T-helper 1 cell treated with Interleukin-12 subunit alpha and Interleukin-12 subunit beta and Interleukin-4 antibody, amounts not matched to agents 30 μg/mL and 1 μg/mL, for 36 hours (primary cell): ENCODE data around the gene LDLRAD4.

Experiments
- H3K27ac Mint-ChIP-seq: one replicate; pipeline ENCODE4 v1.8.0; 2021; ENCODE audit warnings: mild to moderate bottlenecking, mixed read lengths
- H3K27me3 Mint-ChIP-seq: one replicate; pipeline ENCODE4 v1.8.0; 2021; ENCODE audit warnings: low read depth, mixed read lengths
- H3K36me3 Mint-ChIP-seq: one replicate; pipeline ENCODE4 v1.8.0; 2021; ENCODE audit warnings: low read depth, mixed read lengths
- H3K4me1 Mint-ChIP-seq: one replicate; pipeline ENCODE4 v1.8.0; 2021; ENCODE audit warnings: low read depth, mixed read lengths
- H3K4me3 Mint-ChIP-seq: one replicate; pipeline ENCODE4 v1.8.0; 2021; ENCODE audit warnings: mild to moderate bottlenecking, moderate library complexity, mixed read lengths
- H3K9me3 Mint-ChIP-seq: one replicate; pipeline ENCODE4 v1.8.0; 2021; ENCODE audit warnings: mixed read lengths

Gene LDLRAD4

GRCh38 chr18:13399511-13399910 lies 181.0 kb downstream of the LDLRAD4 start:
- Mint-ChIP-seq H3K4me3 (no peak overlapping the region), H3K9me3 (no peaks in the 10 kb centered on the region), H3K27me3 (no peaks in the 10 kb centered on the region), H3K36me3 (no peaks in the 10 kb centered on the region), H3K27ac (no peak overlapping the region), H3K4me1 (no peaks in the 10 kb centered on the region)

- no peak overlapping the region for H3K27ac Mint-ChIP-seq
- H3K9me3 Mint-ChIP-seq: no peaks in the 10 kb centered on the region
- no peaks in the 10 kb centered on the region for H3K27me3 Mint-ChIP-seq
- no peaks in the 10 kb centered on the region for H3K4me1 Mint-ChIP-seq
- H3K36me3 Mint-ChIP-seq: no peaks in the 10 kb centered on the region
- no peak overlapping the region for H3K4me3 Mint-ChIP-seq
Measured at GRCh38 chr18:13400636-13401315, 182.2 kb downstream of the LDLRAD4 start.

- Mint-ChIP-seq H3K36me3 (no peaks in the 10 kb centered on the region), H3K9me3 (no peaks in the 10 kb centered on the region), H3K27ac (no peak overlapping the region), H3K4me3 (no peak overlapping the region), H3K4me1 (no peaks in the 10 kb centered on the region), H3K27me3 (no peaks in the 10 kb centered on the region)
Measured at GRCh38 chr18:13401404-13401803, 182.8 kb downstream of the LDLRAD4 start.

GRCh38 chr18:13401826-13402225 lies 183.3 kb downstream of the LDLRAD4 start:
- Mint-ChIP-seq H3K27ac (no peak overlapping the region), H3K27me3 (no peaks in the 10 kb centered on the region), H3K4me3 (no peak overlapping the region), H3K9me3 (no peaks in the 10 kb centered on the region), H3K36me3 (no peaks in the 10 kb centered on the region), H3K4me1 (no peaks in the 10 kb centered on the region)

- no peaks in the 10 kb centered on the region for H3K27me3 Mint-ChIP-seq
- no peak overlapping the region for H3K4me3 Mint-ChIP-seq
- H3K36me3 Mint-ChIP-seq: no peaks in the 10 kb centered on the region
- H3K4me1 Mint-ChIP-seq: no peaks in the 10 kb centered on the region
- H3K9me3 Mint-ChIP-seq: no peaks in the 10 kb centered on the region
- no peak overlapping the region for H3K27ac Mint-ChIP-seq
Measured at GRCh38 chr18:13403786-13404549, 185.4 kb downstream of the LDLRAD4 start.

GRCh38 chr18:13405305-13406038 lies 186.9 kb downstream of the LDLRAD4 start:
- Mint-ChIP-seq H3K27ac (no peak overlapping the region), H3K9me3 (no peaks in the 10 kb centered on the region), H3K27me3 (no peaks in the 10 kb centered on the region), H3K4me3 (no peak overlapping the region), H3K36me3 (no peaks in the 10 kb centered on the region), H3K4me1 (no peaks in the 10 kb centered on the region)

- Mint-ChIP-seq H3K4me1 (no peaks in the 10 kb centered on the region), H3K27me3 (no peaks in the 10 kb centered on the region), H3K27ac (no peak overlapping the region), H3K4me3 (no peak overlapping the region), H3K9me3 (peaks cover under 1% of the 10 kb centered on the region), H3K36me3 (peaks cover 3% of the 10 kb centered on the region)
Measured at GRCh38 chr18:13406049-13406615, 187.6 kb downstream of the LDLRAD4 start.

GRCh38 chr18:13406736-13407135 lies 188.2 kb downstream of the LDLRAD4 start:
- Mint-ChIP-seq H3K4me3 (no peak overlapping the region), H3K27me3 (no peaks in the 10 kb centered on the region), H3K36me3 (peaks cover 5% of the 10 kb centered on the region), H3K9me3 (peaks cover 6% of the 10 kb centered on the region), H3K4me1 (no peaks in the 10 kb centered on the region), H3K27ac (no peak overlapping the region)

- peaks cover 10% of the 10 kb centered on the region for H3K36me3 Mint-ChIP-seq
- H3K27ac Mint-ChIP-seq: no peak overlapping the region
- H3K4me1 Mint-ChIP-seq: no peaks in the 10 kb centered on the region
- H3K4me3 Mint-ChIP-seq: no peak overlapping the region
- H3K9me3 Mint-ChIP-seq: peaks cover 12% of the 10 kb centered on the region
- no peaks in the 10 kb centered on the region for H3K27me3 Mint-ChIP-seq
Measured at GRCh38 chr18:13407484-13407883, 188.9 kb downstream of the LDLRAD4 start.

- H3K27me3 Mint-ChIP-seq: no peaks in the 10 kb centered on the region
- no peaks in the 10 kb centered on the region for H3K4me1 Mint-ChIP-seq
- H3K36me3 Mint-ChIP-seq: peaks cover 10% of the 10 kb centered on the region
- peaks cover 17% of the 10 kb centered on the region for H3K9me3 Mint-ChIP-seq
- H3K27ac Mint-ChIP-seq: no peak overlapping the region
- H3K4me3 Mint-ChIP-seq: no peak overlapping the region
Measured at GRCh38 chr18:13409026-13409425, 190.5 kb downstream of the LDLRAD4 start.

GRCh38 chr18:13409997-13410396 lies 191.4 kb downstream of the LDLRAD4 start:
- peaks cover 10% of the 10 kb centered on the region for H3K36me3 Mint-ChIP-seq
- H3K9me3 Mint-ChIP-seq: peaks cover 17% of the 10 kb centered on the region
- H3K27me3 Mint-ChIP-seq: no peaks in the 10 kb centered on the region
- H3K4me3 Mint-ChIP-seq: no peak overlapping the region
- no peaks in the 10 kb centered on the region for H3K4me1 Mint-ChIP-seq
- no peak overlapping the region for H3K27ac Mint-ChIP-seq

GRCh38 chr18:13410471-13410870 lies 191.9 kb downstream of the LDLRAD4 start:
- Mint-ChIP-seq H3K27ac (no peak overlapping the region), H3K36me3 (peaks cover 10% of the 10 kb centered on the region), H3K27me3 (no peaks in the 10 kb centered on the region), H3K9me3 (peaks cover 17% of the 10 kb centered on the region), H3K4me1 (no peaks in the 10 kb centered on the region), H3K4me3 (no peak overlapping the region)

GRCh38 chr18:13412017-13412416 lies 193.5 kb downstream of the LDLRAD4 start:
- Mint-ChIP-seq H3K4me3 (no peak overlapping the region), H3K9me3 (peaks cover 17% of the 10 kb centered on the region), H3K4me1 (peaks cover 7% of the 10 kb centered on the region), H3K27me3 (no peaks in the 10 kb centered on the region), H3K36me3 (peaks cover 10% of the 10 kb centered on the region), H3K27ac (no peak overlapping the region)

- Mint-ChIP-seq H3K9me3 (peaks cover 17% of the 10 kb centered on the region), H3K27ac (no peak overlapping the region), H3K36me3 (peaks cover 10% of the 10 kb centered on the region), H3K4me3 (no peak overlapping the region), H3K27me3 (no peaks in the 10 kb centered on the region), H3K4me1 (peaks cover 7% of the 10 kb centered on the region)
Measured at GRCh38 chr18:13412901-13413300, 194.3 kb downstream of the LDLRAD4 start.
